Activated CD4-positive, alpha-beta T cell treated with anti-CD3 and anti-CD28 coated beads for 36 hours (primary cell): Measurements from ENCODE around the gene STATH. TPM values are rescaled to one million over a fixed set of nuclear protein-coding genes. Genes with fewer than 3 reads are reported as not detected.

Experiments used
- total RNA-seq, 2 experiments: library from RNA; stranded (reverse); gene quantifications; one replicate each; pipeline ENCODE4 v1.2.3, GENCODE V29; 2021

Gene STATH
- total RNA-seq, 2 experiments from 2014 or later = not detected

Other genes starting within 250 kb of the STATH start
- 1 to 10 TPM; 2.8 to 2.9 TPM for gene SULT1B1, start 235.3 kb upstream of the STATH start, total RNA-seq
- not detected for gene SULT1E1, start 135.8 kb upstream of the STATH start, total RNA-seq
- not detected for gene CSN1S1, start 64.9 kb upstream of the STATH start, total RNA-seq
- not detected for gene CSN2, start 30.2 kb upstream of the STATH start, total RNA-seq
- gene HTN3, start 32.5 kb downstream of the STATH start, total RNA-seq = not detected
- gene HTN1, start 54.5 kb downstream of the STATH start, total RNA-seq = not detected
- gene PRR27, start 158.3 kb downstream of the STATH start, total RNA-seq = not detected
- gene ODAM, start 199.8 kb downstream of the STATH start, total RNA-seq = not detected
- gene FDCSP, start 230.2 kb downstream of the STATH start, total RNA-seq = not detected
- gene CSN3, start 246.6 kb downstream of the STATH start, total RNA-seq = not detected